HG03342 (cell line): ENCODE results near the gene ARFGAP1.
A peak's percentile ranks its signal among the peaks of the same experiment; 100 is the strongest.

ENCODE experiments used
- ATAC-seq: cut with Tn5 transposase; IDR thresholded peaks from one replicate; pipeline ENCODE4 v1.9.1; 2021; ENCODE audit warnings: mild to moderate bottlenecking, moderate library complexity; ENCODE audit not compliant: unreplicated experiment

Gene ARFGAP1

GRCh38 chr20:63272105-63273058 is at the start of gene ARFGAP1:
Gene ARFGAP1 (plus strand): TSS chr20:63272813. CDS start chr20:63275581, 2,768 bp downstream.
- ATAC-seq, result peak; percentile 84

- ATAC-seq, result no peak
Observed at GRCh38 chr20:63223121-63223825, 49.3 kb upstream of the ARFGAP1 start.

GRCh38 chr20:63223826-63224207 is 48.8 kb upstream of the ARFGAP1 start:
- ATAC-seq, result no peak

- ATAC-seq, result no peak
Observed at GRCh38 chr20:63224412-63225081, 48.1 kb upstream of the ARFGAP1 start.

GRCh38 chr20:63225082-63225454 is 47.5 kb upstream of the ARFGAP1 start:
- ATAC-seq, result no peak

- ATAC-seq, result no peak
Observed at GRCh38 chr20:63226042-63226943, 46.3 kb upstream of the ARFGAP1 start.

GRCh38 chr20:63227260-63227659 is 45.4 kb upstream of the ARFGAP1 start:
- no peak for ATAC-seq

- ATAC-seq, result no peak
Observed at GRCh38 chr20:63228806-63229205, 43.8 kb upstream of the ARFGAP1 start.

- no peak for ATAC-seq
Observed at GRCh38 chr20:63230800-63231268, 41.8 kb upstream of the ARFGAP1 start.

- no peak for ATAC-seq
Observed at GRCh38 chr20:63232235-63233060, 40.2 kb upstream of the ARFGAP1 start.

- no peak for ATAC-seq
Observed at GRCh38 chr20:63233061-63233344, 39.6 kb upstream of the ARFGAP1 start.

- ATAC-seq, result no peak
Observed at GRCh38 chr20:63233924-63234323, 38.7 kb upstream of the ARFGAP1 start.

- ATAC-seq, result no peak
Observed at GRCh38 chr20:63234693-63235398, 37.8 kb upstream of the ARFGAP1 start.

- no peak for ATAC-seq
Observed at GRCh38 chr20:63235399-63235983, 37.1 kb upstream of the ARFGAP1 start, which contains the start of gene BIRC7. Gene BIRC7 (plus strand): TSS chr20:63235905. CDS start chr20:63236097, 192 bp downstream.

GRCh38 chr20:63236116-63236837 is 36.3 kb upstream of the ARFGAP1 start:
- ATAC-seq, result no peak

GRCh38 chr20:63238031-63238430 is 34.6 kb upstream of the ARFGAP1 start:
- ATAC-seq, result no peak

- ATAC-seq, result no peak
Observed at GRCh38 chr20:63238514-63239125, 34.0 kb upstream of the ARFGAP1 start.
